ENCODE measurements around the gene ABCE1.

Gene ABCE1

GRCh38 chr4:145097821-145098674 is at the start of gene ABCE1, which contains the start of gene ANAPC10:
TSS of gene ABCE1 (plus strand) at chr4:145098311. CDS start at chr4:145104413, 6,102 bp downstream.
TSS of gene ANAPC10 (minus strand) at chr4:145098196. CDS start at chr4:145096099, 2,097 bp downstream.
- DNase-seq (ENCODE audit: low read depth in 2 of 2) = peak; percentile 92 to 93

- no peak for DNase-seq (ENCODE audit: low read depth in 2 of 2)
These were observed 49.3 kb upstream of the ABCE1 start for GRCh38 chr4:145048817-145049216.

- no peak for DNase-seq (ENCODE audit: low read depth in 2 of 2)
These were observed 48.9 kb upstream of the ABCE1 start for GRCh38 chr4:145049241-145049640.

GRCh38 chr4:145055533-145056257 is 42.4 kb upstream of the ABCE1 start:
- DNase-seq (ENCODE audit: low read depth in 2 of 2) = no peak

GRCh38 chr4:145056325-145057130 is 41.6 kb upstream of the ABCE1 start:
- DNase-seq (ENCODE audit: low read depth in 2 of 2) = no peak

- no peak for DNase-seq (ENCODE audit: low read depth in 2 of 2)
These were observed 39.9 kb upstream of the ABCE1 start for GRCh38 chr4:145058256-145058655.

- DNase-seq (ENCODE audit: low read depth in 2 of 2) = no peak
These were observed 36.7 kb upstream of the ABCE1 start for GRCh38 chr4:145061318-145061920.

- DNase-seq (ENCODE audit: low read depth in 2 of 2) = no peak
These were observed 32.0 kb upstream of the ABCE1 start for GRCh38 chr4:145066063-145066501.

- no peak for DNase-seq (ENCODE audit: low read depth in 2 of 2)
These were observed 28.8 kb upstream of the ABCE1 start for GRCh38 chr4:145069361-145069760.

GRCh38 chr4:145071560-145071959 is 26.6 kb upstream of the ABCE1 start:
- no peak for DNase-seq (ENCODE audit: low read depth in 2 of 2)

GRCh38 chr4:145075742-145076468 is 22.2 kb upstream of the ABCE1 start:
- no peak for DNase-seq (ENCODE audit: low read depth in 2 of 2)

GRCh38 chr4:145076469-145076855 is 21.6 kb upstream of the ABCE1 start:
- DNase-seq (ENCODE audit: low read depth in 2 of 2) = no peak

- no peak for DNase-seq (ENCODE audit: low read depth in 2 of 2)
These were observed 16.4 kb upstream of the ABCE1 start for GRCh38 chr4:145081756-145082155.

- no peak for DNase-seq (ENCODE audit: low read depth in 2 of 2)
These were observed 14.1 kb upstream of the ABCE1 start for GRCh38 chr4:145083891-145084605.

- DNase-seq (ENCODE audit: low read depth in 2 of 2) = no peak
These were observed 7.7 kb upstream of the ABCE1 start for GRCh38 chr4:145090380-145090779.

GRCh38 chr4:145093638-145094037 is 4.5 kb upstream of the ABCE1 start:
- no peak for DNase-seq (ENCODE audit: low read depth in 2 of 2)

- DNase-seq (ENCODE audit: low read depth in 2 of 2) = no peak
These were observed 735 bp upstream of the ABCE1 start for GRCh38 chr4:145097331-145097820.

- DNase-seq (ENCODE audit: low read depth in 2 of 2) = peak; percentile 5 to 8
These were observed 545 bp downstream of the ABCE1 start for GRCh38 chr4:145098675-145099037.

GRCh38 chr4:145099653-145100052 is 1.5 kb downstream of the ABCE1 start:
- no peak for DNase-seq (ENCODE audit: low read depth in 2 of 2)

GRCh38 chr4:145101091-145101490 is 3.0 kb downstream of the ABCE1 start:
- no peak for DNase-seq (ENCODE audit: low read depth in 2 of 2)
